H1 (cell line): ENCODE data around the gene MYH9. TPM values are rescaled to one million over a fixed set of nuclear protein-coding genes. Genes with fewer than 3 reads are reported as not detected.

Experiments used
- ASH2L ChIP-seq: fragments of 200-600, 300-600 bp; sonication (generic); IDR thresholded peaks from one replicate; pipeline ENCODE4 v1.7.1; 2017; ENCODE audit warnings: low read length
- BACH1 ChIP-seq: IDR thresholded peaks from 2 replicates; pipeline ENCODE4 v1.6.1; 2012; ENCODE audit warnings: low read length, improper control_type of control experiment
- BCL11A ChIP-seq, 2 experiments: IDR thresholded peaks; one replicate each; pipeline ENCODE4 v1.6.1; 2011; ENCODE audit warnings: low read depth in 2 of 2, low read length in 2 of 2, mild to moderate bottlenecking in 2 of 2
- BRCA1 ChIP-seq: IDR thresholded peaks from 2 replicates; pipeline ENCODE4 v1.6.1; 2012; ENCODE audit warnings: low read depth, low read length, improper control_type of control experiment
- CEBPB ChIP-seq: IDR thresholded peaks from 2 replicates; pipeline ENCODE4 v1.6.1; 2012; ENCODE audit warnings: low read depth, low read length
- CREB1 ChIP-seq: IDR thresholded peaks from 2 replicates; pipeline ENCODE4 v1.6.1; 2012; ENCODE audit warnings: inconsistent platforms
- CTCF ChIP-seq, 3 experiments: IDR thresholded peaks; 1 replicate in 2 of 3; 2 replicates in 1 of 3; pipeline versions ENCODE4 v1.5.1 to v1.6.1; 2011; ENCODE audit warnings: low read length in 3 of 3, mild to moderate bottlenecking in 3 of 3, inconsistent platforms in 2 of 3, low read depth in 1 of 3, moderate library complexity in 1 of 3; ENCODE audit not compliant: insufficient read depth in 1 of 3; ENCODE audit errors: control extremely low read depth in 1 of 3
- E2F6 ChIP-seq: IDR thresholded peaks from 2 replicates; pipeline ENCODE4 v1.6.1; 2012; ENCODE audit warnings: inconsistent platforms
- NRF1 ChIP-seq: IDR thresholded peaks from 2 replicates; pipeline ENCODE4 v1.6.1; 2011; ENCODE audit warnings: mild to moderate bottlenecking, low read depth, low read length, improper control_type of control experiment
- RAD21 ChIP-seq, 2 experiments: IDR thresholded peaks in 1 of 2; conservative IDR thresholded peaks in 1 of 2; 2 replicates each; pipeline ENCODE4 v1.6.1; 2011; ENCODE audit warnings: low read depth in 2 of 2, low read length in 2 of 2, improper control_type of control experiment in 1 of 2, inconsistent platforms in 1 of 2, mild to moderate bottlenecking in 1 of 2, moderate library complexity in 1 of 2
- RBBP5 ChIP-seq: IDR thresholded peaks from 2 replicates; pipeline ENCODE4 v1.7.1; 2012; ENCODE audit warnings: low read depth, mild to moderate bottlenecking, inconsistent platforms, low read length, moderate library complexity, borderline replicate concordance
- RNF2 ChIP-seq: fragments of 200-900, 300-1000 bp; sonication (generic); IDR thresholded peaks from 2 replicates; pipeline ENCODE4 v1.7.1; 2016; ENCODE audit warnings: borderline replicate concordance, low read depth, mild to moderate bottlenecking, antibody characterized with exemption, low read length; ENCODE audit not compliant: poor library complexity, severe bottlenecking; ENCODE audit errors: missing control alignments
- SIN3A ChIP-seq, 2 experiments: IDR thresholded peaks in 1 of 2; conservative IDR thresholded peaks in 1 of 2; 2 replicates each; pipeline ENCODE4 v1.6.1; 2011 to 2012; ENCODE audit warnings: low read length in 2 of 2, improper control_type of control experiment in 1 of 2, low read depth in 1 of 2, mild to moderate bottlenecking in 1 of 2
- TAF1 ChIP-seq: IDR thresholded peaks from 2 replicates; pipeline ENCODE4 v1.6.1; 2011; ENCODE audit warnings: mild to moderate bottlenecking, low read depth, low read length
- TBP ChIP-seq: IDR thresholded peaks from 2 replicates; pipeline ENCODE4 v1.6.1; 2011; ENCODE audit warnings: low read depth, low read length, improper control_type of control experiment
- TEAD4 ChIP-seq: IDR thresholded peaks from 2 replicates; pipeline ENCODE4 v1.6.1; 2012; ENCODE audit warnings: low read depth, low read length, inconsistent platforms, mixed read lengths
- USF2 ChIP-seq: IDR thresholded peaks from 2 replicates; pipeline ENCODE4 v1.6.1; 2011; ENCODE audit warnings: low read length, improper control_type of control experiment
- polyA plus RNA-seq, 7 experiments: library from polyadenylated mRNA; depleted of rRNA in 3 of 7; stranded (reverse) in 5 of 7; unstranded in 2 of 7; fragments of >200 nt in 5 of 7; fragments of 200-250 nt in 2 of 7; gene quantifications; 1 replicate in 5 of 7; 2 replicates in 1 of 7; 4 replicates in 1 of 7; pipeline versions ENCODE4 v1.2.1 to v1.2.3, GENCODE V29; 2011 to 2013; ENCODE audit warnings: missing spikeins in 2 of 7, mixed read lengths in 2 of 7
- total RNA-seq: library from RNA; stranded (reverse); fragmentation: NEBNext Ultra II Directional; extraction: Animal tissue kit (Norgen Biotek cat#: 25700); gene quantifications from 2 replicates; pipeline ENCODE4 v1.2.1, GENCODE V29; 2021

MYH9 gene
- total and polyA plus RNA-seq, 2 of the 8 experiments (the other 6 are each of a cell fraction or from before 2014, with no cell fraction given) = 24.9 to 322 TPM

- peak; percentile 27 to 77; a peak in 2 of 4 replicates for TF ChIP-seq SIN3A (conservative IDR thresholded peaks at IDR 0.05 in 1 of 2, IDR thresholded peaks at IDR 0.05 in 1 of 2; ENCODE audit: low read depth in 1 of 2, low read length in 2 of 2)
- peak; percentile 51 to 58 for TF ChIP-seq RAD21 (IDR thresholded peaks at IDR 0.05 in 1 of 2, conservative IDR thresholded peaks at IDR 0.05 in 1 of 2; ENCODE audit: low read depth in 2 of 2, low read length in 2 of 2)
- no peak for TF ChIP-seq NRF1
- no peak for TF ChIP-seq BRCA1
- no peak for TF ChIP-seq BCL11A (IDR thresholded peaks at IDR 0.05; ENCODE audit: low read depth in 2 of 2, low read length in 2 of 2)
- TF ChIP-seq RBBP5 = peak; percentile 68; the same call in 1 of the 2 replicates
- TF ChIP-seq CEBPB = no peak
- TF ChIP-seq CREB1 = no peak
- no peak for TF ChIP-seq RNF2
- TF ChIP-seq USF2 = no peak; the same call in 1 of the 2 replicates
- TF ChIP-seq TAF1 = 0 out of 2 replicates have a peak, but pooled peaks have one; percentile 41
- TF ChIP-seq BACH1 = peak; percentile 62
- peak; percentile 63 for TF ChIP-seq ASH2L
- TF ChIP-seq TBP = 0 out of 2 replicates have a peak, but pooled peaks have one; percentile 55
- peak; percentile 82 for TF ChIP-seq TEAD4
- no peak for TF ChIP-seq E2F6
- peak; percentile 65 to 86 (median 82) for TF ChIP-seq CTCF (IDR thresholded peaks at IDR 0.05; ENCODE audit: control extremely low read depth in 1 of 3, insufficient read depth in 1 of 3, low read depth in 1 of 3, low read length in 3 of 3)
Measured at GRCh38 chr22:36239401-36240171, 148.2 kb downstream of the MYH9 start, which contains the start of gene APOL2 (continued).
